WERI-Rb-1 (cell line): ENCODE results near the gene WSCD2.

ENCODE experiments used
- DNase-seq: peaks from one replicate; pipeline ENCODE4 v3.0.0-alpha.2; 2020
- H3K27ac ChIP-seq: fragments of 250-450 bp; sonication (Bioruptor Pico); 2 replicates; pipeline ENCODE4 v1.5.1; 2020; ENCODE audit warnings: mild to moderate bottlenecking, moderate library complexity
- H3K27me3 ChIP-seq: fragments of 250-450 bp; sonication (Bioruptor Pico); 2 replicates; pipeline ENCODE4 v1.5.1; 2021; ENCODE audit warnings: mild to moderate bottlenecking, low read depth, moderate library complexity; ENCODE audit not compliant: insufficient read depth, severe bottlenecking
- H3K36me3 ChIP-seq: fragments of 250-450 bp; sonication (Bioruptor Pico); 2 replicates; pipeline ENCODE4 v1.5.1; 2020; ENCODE audit warnings: mild to moderate bottlenecking, moderate library complexity
- H3K4me3 ChIP-seq: 2 replicates; pipeline ENCODE4 v1.5.1; 2011; ENCODE audit warnings: low read depth, mild to moderate bottlenecking, control low read depth, low read length
- H3K9me3 ChIP-seq: fragments of 250-450 bp; sonication (Bioruptor Pico); 2 replicates; pipeline ENCODE4 v1.5.1; 2021; ENCODE audit warnings: mild to moderate bottlenecking, moderate library complexity; ENCODE audit not compliant: severe bottlenecking
- CTCF ChIP-seq: IDR thresholded peaks from 2 replicates; pipeline ENCODE4 v1.5.1; 2011; ENCODE audit warnings: low read depth, mild to moderate bottlenecking, control low read depth, inconsistent platforms, low read length

WSCD2 gene

DNA sequence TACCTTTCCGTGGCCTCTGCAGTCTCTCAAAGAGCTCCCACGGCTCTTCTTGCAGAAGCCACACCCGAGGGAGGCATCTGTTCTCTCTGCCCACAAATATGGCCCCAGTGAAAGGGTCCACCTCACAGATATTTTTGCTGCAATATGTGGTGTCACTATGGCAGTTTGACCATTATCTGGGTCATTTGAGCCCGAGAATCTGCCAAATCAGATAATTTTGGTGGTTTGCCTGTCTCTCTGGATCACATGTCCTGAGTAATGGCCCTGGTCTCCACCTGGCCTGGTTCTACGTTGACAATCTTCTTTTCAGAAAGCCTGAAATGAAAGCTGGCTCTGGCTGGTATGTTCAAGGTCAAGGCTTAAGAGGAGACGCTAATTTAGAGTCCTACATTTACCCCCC is 5.7 kb upstream of the WSCD2 start:
- Histone ChIP-seq H3K27ac (no peak overlapping the region), H3K27me3 (peaks cover 14% of the 10 kb centered on the region), H3K36me3 (no peaks in the 10 kb centered on the region), H3K9me3 (no peaks in the 10 kb centered on the region), H3K4me3 (no peak overlapping the region)
- no peak for TF ChIP-seq CTCF
- DNase-seq: no peak

GRCh38 chr12:108125073-108125472 is 4.0 kb upstream of the WSCD2 start:
- TF ChIP-seq CTCF: no peak
- DNase-seq: no peak
- Histone ChIP-seq H3K27ac (no peak overlapping the region), H3K9me3 (no peaks in the 10 kb centered on the region), H3K27me3 (peaks cover 23% of the 10 kb centered on the region), H3K4me3 (no peak overlapping the region), H3K36me3 (no peaks in the 10 kb centered on the region)

DNA sequence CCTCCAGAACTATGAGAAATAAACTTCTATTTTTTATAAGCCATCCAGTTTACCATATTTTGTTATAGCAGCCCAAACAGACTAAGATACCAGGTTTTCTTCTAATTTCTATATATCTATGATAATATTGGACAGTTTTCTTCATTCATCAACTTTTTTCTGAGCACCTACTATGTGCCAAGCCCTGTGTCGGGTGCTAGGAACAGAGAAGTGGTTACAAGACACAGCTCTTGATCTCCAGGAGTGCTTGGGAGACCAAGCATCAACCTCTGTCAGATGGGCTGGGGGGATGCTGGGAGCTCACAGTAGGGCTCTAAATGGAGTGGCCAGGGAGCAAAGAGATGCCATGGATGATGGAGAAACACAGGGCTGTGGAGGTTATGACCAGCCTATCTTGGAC is 2.9 kb upstream of the WSCD2 start:
- Histone ChIP-seq H3K27ac (no peak overlapping the region), H3K4me3 (no peak overlapping the region), H3K9me3 (no peaks in the 10 kb centered on the region), H3K36me3 (no peaks in the 10 kb centered on the region), H3K27me3 (peaks cover 35% of the 10 kb centered on the region)
- DNase-seq: no peak
- TF ChIP-seq CTCF: no peak

- Histone ChIP-seq H3K27me3 (peaks cover 39% of the 10 kb centered on the region), H3K9me3 (no peaks in the 10 kb centered on the region), H3K27ac (no peak overlapping the region), H3K4me3 (no peak overlapping the region), H3K36me3 (no peaks in the 10 kb centered on the region)
- no peak for DNase-seq
- TF ChIP-seq CTCF: no peak
Measured at GRCh38 chr12:108126990-108127501, 2.0 kb upstream of the WSCD2 start.

GRCh38 chr12:108127654-108128053 is 1.4 kb upstream of the WSCD2 start:
- Histone ChIP-seq H3K27ac (no peak overlapping the region), H3K4me3 (no peak overlapping the region), H3K36me3 (no peaks in the 10 kb centered on the region), H3K9me3 (no peaks in the 10 kb centered on the region), H3K27me3 (peaks cover 44% of the 10 kb centered on the region)
- TF ChIP-seq CTCF: no peak
- no peak for DNase-seq
